CD14-positive monocyte (primary cell): ENCODE measurements around the gene PLCH1. TPM values are rescaled to one million over a fixed set of nuclear protein-coding genes. Genes with fewer than 3 reads are reported as not detected.

Source experiments
- DNase-seq, 3 donors: peaks; one replicate each; pipeline ENCODE4 v3.0.0-alpha.2; 2011 to 2022
- H2AFZ ChIP-seq: 2 replicates; pipeline ENCODE4 v1.6.0; 2012; ENCODE audit warnings: mild to moderate bottlenecking, low read depth, low read length, inconsistent platforms; ENCODE audit not compliant: insufficient read depth, poor library complexity, severe bottlenecking
- H3K27ac ChIP-seq, 2 donors: 1 replicate in 1 of 2; 2 replicates in 1 of 2; pipeline ENCODE4 v1.5.1; 2012 to 2013; ENCODE audit warnings: low read length in 2 of 2, control low read depth in 1 of 2, inconsistent platforms in 1 of 2, low read depth in 1 of 2, mild to moderate bottlenecking in 1 of 2
- H3K27me3 ChIP-seq, 2 donors: one replicate each; pipeline versions ENCODE4 v1.6.0 to v1.6.1; 2011 to 2013; ENCODE audit warnings: low read length in 2 of 2; ENCODE audit not compliant: control insufficient read depth in 2 of 2, insufficient read depth in 2 of 2
- H3K36me3 ChIP-seq, 2 donors: replicated peaks in 1 of 2; 1 replicate in 1 of 2; 2 replicates in 1 of 2; pipeline versions ENCODE4 v1.5.1 to v1.6.1; 2012 to 2013; ENCODE audit warnings: low read length in 2 of 2, control low read depth in 1 of 2, inconsistent platforms in 1 of 2, mild to moderate bottlenecking in 1 of 2; ENCODE audit not compliant: insufficient read depth in 2 of 2, control insufficient read depth in 1 of 2
- H3K4me1 ChIP-seq, 2 donors: 1 replicate in 1 of 2; 2 replicates in 1 of 2; pipeline versions ENCODE4 v1.5.1 to v1.6.1; 2012 to 2013; ENCODE audit warnings: low read length in 2 of 2, control low read depth in 1 of 2, inconsistent platforms in 1 of 2, mild to moderate bottlenecking in 1 of 2, moderate library complexity in 1 of 2; ENCODE audit not compliant: insufficient read depth in 2 of 2, control insufficient read depth in 1 of 2
- H3K4me2 ChIP-seq: replicated peaks from 2 replicates; pipeline ENCODE3; 2012; ENCODE audit warnings: low read length, moderate library complexity, mild to moderate bottlenecking; ENCODE audit not compliant: poor library complexity, severe bottlenecking; ENCODE audit errors: extremely low read depth
- H3K4me3 ChIP-seq, 3 experiments: fragments of 200-600 bp in 1 of 3; sonication (generic) in 1 of 3; replicated peaks in 1 of 3; 1 replicate in 2 of 3; 2 replicates in 1 of 3; pipeline ENCODE4 v1.5.1; 2011 to 2013; ENCODE audit warnings: low read length in 3 of 3, mild to moderate bottlenecking in 3 of 3, control low read depth in 2 of 3, low read depth in 2 of 3, inconsistent platforms in 1 of 3, moderate library complexity in 1 of 3
- H3K79me2 ChIP-seq: 2 replicates; pipeline ENCODE4 v1.6.0; 2012; ENCODE audit warnings: mild to moderate bottlenecking, control low read depth, inconsistent platforms, low read length, moderate library complexity; ENCODE audit not compliant: insufficient read depth
- H3K9ac ChIP-seq: 2 replicates; pipeline ENCODE4 v1.6.0; 2017; ENCODE audit warnings: low read length, mild to moderate bottlenecking; ENCODE audit not compliant: insufficient read depth, poor library complexity, severe bottlenecking
- H3K9me3 ChIP-seq, 2 donors: replicated peaks in 1 of 2; 1 replicate in 1 of 2; 2 replicates in 1 of 2; pipeline versions ENCODE4 v1.5.1 to v1.6.1; 2012 to 2013; ENCODE audit warnings: low read length in 2 of 2, control low read depth in 1 of 2; ENCODE audit not compliant: control insufficient read depth in 1 of 2, insufficient read depth in 1 of 2
- H4K20me1 ChIP-seq: 2 replicates; pipeline ENCODE4 v1.6.0; 2012; ENCODE audit warnings: mild to moderate bottlenecking, low read length, control low read depth, moderate library complexity; ENCODE audit not compliant: insufficient read depth
- H3K27ac Mint-ChIP-seq, 7 donors: one replicate each; pipeline ENCODE4 v1.8.0; 2020; ENCODE audit warnings: mild to moderate bottlenecking in 7 of 7, mixed read lengths in 7 of 7, moderate library complexity in 6 of 7, inconsistent platforms in 2 of 7
- H3K27me3 Mint-ChIP-seq, 3 donors: one replicate each; pipeline ENCODE4 v1.8.0; 2021 to 2022; ENCODE audit warnings: low read depth in 3 of 3, mild to moderate bottlenecking in 3 of 3, mixed read lengths in 3 of 3, moderate library complexity in 3 of 3, inconsistent platforms in 1 of 3
- H3K36me3 Mint-ChIP-seq, 2 donors: one replicate each; pipeline ENCODE4 v1.8.0; 2020; ENCODE audit warnings: mixed read lengths in 2 of 2, inconsistent platforms in 1 of 2, mild to moderate bottlenecking in 1 of 2
- H3K4me1 Mint-ChIP-seq: one replicate; pipeline ENCODE4 v1.8.0; 2020; ENCODE audit warnings: mild to moderate bottlenecking, mixed read lengths
- H3K4me3 Mint-ChIP-seq, 2 donors: one replicate each; pipeline ENCODE4 v1.8.0; 2020; ENCODE audit warnings: mild to moderate bottlenecking in 2 of 2, mixed read lengths in 2 of 2, moderate library complexity in 1 of 2
- H3K9me3 Mint-ChIP-seq, 7 donors: one replicate each; pipeline ENCODE4 v1.8.0; 2020 to 2022; ENCODE audit warnings: mixed read lengths in 7 of 7, mild to moderate bottlenecking in 6 of 7, moderate library complexity in 6 of 7, inconsistent platforms in 2 of 7
- WGBS: methylation state at CpG from one replicate; pipeline ENCODE4 v1.1.5; 2013; ENCODE audit warnings: missing lambda C conversion rate; ENCODE audit not compliant: insufficient coverage; 5-methylcytosine and 5-hydroxymethylcytosine counted together
- intact Hi-C, 2 donors: fragments of 100-400 bp; cut with micrococcal nuclease; formaldehyde crosslinking; loops; one replicate each; pipeline versions ENCODE4 v1.15.0 to v1.15.1; 2023
- polyA plus RNA-seq, 3 donors: library from polyadenylated mRNA; depleted of rRNA in 1 of 3; unstranded in 2 of 3; stranded (reverse) in 1 of 3; fragments of 300-500 nt in 2 of 3; fragments of >200 nt in 1 of 3; fragmentation: Illumina TruSeq in 2 of 3; gene quantifications; 1 replicate in 2 of 3; 2 replicates in 1 of 3; pipeline ENCODE4 v1.2.3, GENCODE V29; 2012 to 2021
- TF ChIP-seq, protein P1 (sequence below): fragments of 200-600 bp; IDR thresholded peaks from one replicate; pipeline ENCODE4 v1.8.0; 2022; ENCODE audit warnings: antibody characterized with exemption, mild to moderate bottlenecking

PLCH1 gene
- polyA plus RNA-seq, 3 donors, result not detected

- Histone ChIP-seq H3K9me3 (no peaks in the 10 kb centered on the region), H3K4me3 (no peak overlapping the region), H3K27ac (no peak overlapping the region), H3K9ac (no peak overlapping the region), H4K20me1 (no peaks in the 10 kb centered on the region), H3K79me2 (no peaks in the 10 kb centered on the region), H3K4me2 (no peak overlapping the region), H2AFZ (peak overlapping the region; percentile 34), H3K27me3 (no peaks in the 10 kb centered on the region), H3K36me3 (no peaks in the 10 kb centered on the region), H3K4me1 (no peaks in the 10 kb centered on the region)
- no peak overlapping the region for H3K27ac Mint-ChIP-seq
- TF ChIP-seq, protein P1, sequence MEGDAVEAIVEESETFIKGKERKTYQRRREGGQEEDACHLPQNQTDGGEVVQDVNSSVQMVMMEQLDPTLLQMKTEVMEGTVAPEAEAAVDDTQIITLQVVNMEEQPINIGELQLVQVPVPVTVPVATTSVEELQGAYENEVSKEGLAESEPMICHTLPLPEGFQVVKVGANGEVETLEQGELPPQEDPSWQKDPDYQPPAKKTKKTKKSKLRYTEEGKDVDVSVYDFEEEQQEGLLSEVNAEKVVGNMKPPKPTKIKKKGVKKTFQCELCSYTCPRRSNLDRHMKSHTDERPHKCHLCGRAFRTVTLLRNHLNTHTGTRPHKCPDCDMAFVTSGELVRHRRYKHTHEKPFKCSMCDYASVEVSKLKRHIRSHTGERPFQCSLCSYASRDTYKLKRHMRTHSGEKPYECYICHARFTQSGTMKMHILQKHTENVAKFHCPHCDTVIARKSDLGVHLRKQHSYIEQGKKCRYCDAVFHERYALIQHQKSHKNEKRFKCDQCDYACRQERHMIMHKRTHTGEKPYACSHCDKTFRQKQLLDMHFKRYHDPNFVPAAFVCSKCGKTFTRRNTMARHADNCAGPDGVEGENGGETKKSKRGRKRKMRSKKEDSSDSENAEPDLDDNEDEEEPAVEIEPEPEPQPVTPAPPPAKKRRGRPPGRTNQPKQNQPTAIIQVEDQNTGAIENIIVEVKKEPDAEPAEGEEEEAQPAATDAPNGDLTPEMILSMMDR, result no peak
- 6% methylated on average over 6 of the region's 6 CpGs for WGBS
- intact Hi-C loops, result loop anchor here (10.0 kb wide), 1 partner anchor 1369 kb away; no protein-coding TSS in a partner anchor
- peaks cover 0 to 1% (median 0%) of the 10 kb centered on the region in 3 donors for H3K27me3 Mint-ChIP-seq
- no peaks in the 10 kb centered on the region for H3K9me3 Mint-ChIP-seq
- H3K4me3 Mint-ChIP-seq, result no peak overlapping the region
- DNase-seq, result no peak
- H3K4me1 Mint-ChIP-seq, result peaks cover 4% of the 10 kb centered on the region
- H3K36me3 Mint-ChIP-seq, result no peaks in the 10 kb centered on the region
Observed at GRCh38 chr3:155704061-155704460, 40.8 kb downstream of the PLCH1 start.

DNA sequence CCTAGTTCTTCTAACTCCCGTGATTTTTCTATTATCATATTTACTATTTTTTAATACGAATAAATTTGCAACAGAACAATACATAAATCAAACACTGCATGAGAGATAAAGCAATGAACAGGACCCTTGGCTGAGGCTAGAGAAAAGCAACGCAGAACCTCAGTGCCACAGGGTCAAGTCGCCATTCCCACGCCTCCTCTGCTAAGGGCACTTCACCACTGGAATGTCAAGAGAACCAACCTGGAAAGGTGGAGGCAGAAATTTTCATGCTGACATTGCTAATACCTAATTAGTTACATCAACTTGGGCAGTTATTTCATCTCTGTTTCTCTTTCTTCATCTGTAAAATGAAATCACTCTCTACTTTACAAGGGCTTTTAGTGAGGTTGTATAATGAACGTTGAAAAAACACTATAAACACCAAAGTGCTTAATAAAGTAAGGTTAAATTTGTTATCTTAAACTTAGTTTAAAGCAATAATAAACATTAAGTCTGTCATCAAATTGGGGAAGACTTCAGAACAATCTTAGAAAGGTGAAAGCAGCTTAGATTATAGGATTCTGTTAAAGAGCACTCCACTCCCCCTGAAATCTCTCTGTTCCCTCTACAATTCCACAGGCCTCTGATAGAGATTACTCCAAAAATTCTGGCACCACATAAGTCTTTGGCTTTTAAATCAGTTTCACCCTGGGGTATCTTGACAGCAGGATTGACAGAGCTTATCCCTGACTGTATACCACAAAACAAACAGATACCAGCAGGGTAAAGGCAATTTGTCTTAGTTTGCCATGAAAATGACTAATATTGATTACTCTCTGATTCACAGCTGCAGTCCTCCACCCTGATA lies 41.9 kb downstream of the PLCH1 start:
- no peak overlapping the region for H3K27ac ChIP-seq
- no peaks in the 10 kb centered on the region for H3K9me3 Mint-ChIP-seq

More for the DNA sequence above, 41.9 kb downstream of the PLCH1 start:
- H3K9ac ChIP-seq, result no peak overlapping the region
- no peaks in the 10 kb centered on the region for H3K36me3 Mint-ChIP-seq
- H3K36me3 ChIP-seq, result no peaks in the 10 kb centered on the region
- peaks cover 4% of the 10 kb centered on the region for H3K4me1 Mint-ChIP-seq
- no peaks in the 10 kb centered on the region for H3K79me2 ChIP-seq
- H3K27me3 Mint-ChIP-seq, result peaks cover 0 to 1% (median 0%) of the 10 kb centered on the region in 3 donors
- no peaks in the 10 kb centered on the region for H3K4me1 ChIP-seq
- DNase-seq, result no peak
- H4K20me1 ChIP-seq, result no peaks in the 10 kb centered on the region
- H3K4me3 ChIP-seq, result no peak overlapping the region
- no peaks in the 10 kb centered on the region for H3K9me3 ChIP-seq
- no peaks in the 10 kb centered on the region for H3K27me3 ChIP-seq
- H3K4me2 ChIP-seq, result no peak overlapping the region
- H3K4me3 Mint-ChIP-seq, result no peak overlapping the region
- 93% methylated on average over 3 of the region's 6 CpGs for WGBS
- no peak overlapping the region for H2AFZ ChIP-seq
- H3K27ac Mint-ChIP-seq, result no peak overlapping the region
- intact Hi-C loops, result loop anchor here (10.0 kb wide), 1 partner anchor 1368 kb away; no protein-coding TSS in a partner anchor
- TF ChIP-seq, protein P1, result no peak
